HG03460 (cell line): Measurements from ENCODE around the gene MYLK.
"Not testable (repeated sequence)": the region's sequence is repeated elsewhere in the genome, so short reads cannot be mapped to it uniquely, and the experiment has no call there.

Experiments used
- ATAC-seq: cut with Tn5 transposase; IDR thresholded peaks from one replicate; pipeline ENCODE4 v1.9.1; 2021; ENCODE audit not compliant: unreplicated experiment

MYLK gene

GRCh38 chr3:123884203-123884831 is at the start of gene MYLK:
TSS of gene MYLK (minus strand) at chr3:123884332. CDS start at chr3:123793841, 90,491 bp downstream.
- ATAC-seq, result peak; percentile 81

GRCh38 chr3:123930445-123930844 is 46.3 kb upstream of the MYLK start:
- ATAC-seq, result no peak

DNA sequence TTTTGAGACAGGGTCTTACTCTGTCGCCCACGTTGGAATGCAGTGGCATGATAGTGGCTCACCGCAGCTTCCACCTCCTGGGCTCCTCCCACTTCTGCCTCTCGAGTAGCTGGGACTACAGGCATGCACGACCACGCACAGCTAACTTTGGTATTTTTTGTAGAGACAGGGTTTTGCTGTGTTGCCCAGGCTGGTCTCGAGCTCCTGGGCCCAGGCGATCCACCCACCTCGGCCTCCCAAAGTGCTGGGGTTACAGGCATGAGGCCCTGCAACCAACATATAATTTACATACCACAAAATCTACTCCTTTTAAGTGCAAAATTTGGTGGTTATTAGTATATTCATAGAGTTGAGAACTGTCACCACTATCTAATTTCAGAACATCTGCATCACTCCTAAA is 45.2 kb upstream of the MYLK start:
- no peak for ATAC-seq

DNA sequence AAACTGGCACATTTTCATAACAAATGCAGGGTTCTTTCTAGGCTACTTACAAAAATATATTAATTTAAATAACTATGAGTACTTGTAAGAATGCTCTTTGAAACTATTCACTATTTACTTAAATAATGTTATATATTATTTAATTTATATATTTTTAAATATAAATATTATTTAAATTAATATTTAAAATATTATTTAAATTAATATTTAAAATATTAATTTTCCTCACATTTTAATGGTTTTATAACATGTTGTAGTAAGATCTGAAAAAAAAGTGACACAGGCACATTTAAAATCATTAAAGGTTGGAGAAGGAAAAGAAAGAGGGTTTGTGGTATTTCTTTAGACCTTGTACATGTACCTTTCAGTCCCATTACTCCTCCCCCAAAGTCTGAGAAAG is 42.3 kb upstream of the MYLK start:
- no peak for ATAC-seq

GRCh38 chr3:123920868-123921267 is 36.7 kb upstream of the MYLK start:
- no peak for ATAC-seq

- ATAC-seq, result no peak
Measured at GRCh38 chr3:123920383-123920782, 36.3 kb upstream of the MYLK start.

DNA sequence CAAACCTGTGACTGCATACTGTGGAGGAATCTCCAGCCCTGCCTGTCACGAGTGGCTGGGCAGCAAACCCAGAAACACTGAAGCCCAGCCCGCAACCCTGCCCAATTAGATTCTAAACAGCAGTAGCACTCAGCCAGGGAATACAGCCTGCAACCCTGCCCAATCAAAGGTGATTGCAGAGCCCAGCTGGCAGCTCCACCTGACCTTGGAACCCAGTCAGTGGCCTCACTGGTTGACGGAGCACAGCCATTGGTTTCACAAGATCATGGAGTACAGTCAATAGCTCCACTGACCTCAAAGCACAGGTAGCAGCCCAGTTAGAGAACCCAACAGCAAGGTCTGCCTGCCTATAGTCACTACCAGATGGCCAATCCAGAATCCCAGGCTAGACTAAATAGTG is 35.2 kb upstream of the MYLK start:
- ATAC-seq, result no peak

GRCh38 chr3:123914829-123915228 is 30.7 kb upstream of the MYLK start:
- ATAC-seq, result no peak

GRCh38 chr3:123909785-123910184 is 25.7 kb upstream of the MYLK start:
- ATAC-seq, result peak; percentile 38

DNA sequence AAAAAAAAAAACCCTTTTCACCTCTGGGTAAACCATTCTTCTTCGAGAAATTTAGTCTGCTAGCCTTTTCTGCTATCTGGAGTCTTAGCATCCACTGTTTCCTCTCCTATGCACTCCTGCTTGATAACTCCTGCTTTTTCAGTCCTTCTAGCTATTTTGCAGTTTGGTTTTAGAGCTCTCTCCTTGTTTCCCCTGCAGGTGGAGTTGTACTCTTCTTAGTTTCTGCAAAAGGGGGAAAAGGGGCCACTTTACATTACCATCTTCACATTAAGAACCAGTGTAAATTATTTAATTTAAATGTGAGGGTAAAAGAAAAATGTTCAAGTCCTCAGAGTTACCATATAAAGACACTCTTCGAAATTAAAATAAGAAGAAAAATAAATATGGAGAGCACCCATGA is 23.6 kb upstream of the MYLK start:
- no peak for ATAC-seq

GRCh38 chr3:123899300-123899865 is 15.3 kb upstream of the MYLK start:
- ATAC-seq, result no peak

DNA sequence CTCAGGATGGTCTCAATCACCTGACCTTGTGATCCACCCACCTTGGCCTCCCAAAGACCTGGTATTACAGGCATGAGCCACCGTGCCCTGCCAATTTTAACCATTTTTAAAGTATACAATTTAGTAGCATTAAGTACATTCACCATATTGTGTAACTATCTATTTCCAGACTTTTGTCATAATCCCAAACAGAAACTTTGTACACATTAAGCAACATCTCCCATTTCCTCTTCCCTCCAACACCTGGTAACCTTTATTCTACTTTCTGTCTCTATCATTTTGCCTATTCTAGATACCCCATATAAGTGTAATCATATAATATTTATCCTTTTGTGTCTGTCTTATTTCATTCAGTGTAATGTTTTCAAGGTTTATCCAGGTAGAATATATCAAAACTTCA is 8.9 kb upstream of the MYLK start:
- no peak for ATAC-seq

DNA sequence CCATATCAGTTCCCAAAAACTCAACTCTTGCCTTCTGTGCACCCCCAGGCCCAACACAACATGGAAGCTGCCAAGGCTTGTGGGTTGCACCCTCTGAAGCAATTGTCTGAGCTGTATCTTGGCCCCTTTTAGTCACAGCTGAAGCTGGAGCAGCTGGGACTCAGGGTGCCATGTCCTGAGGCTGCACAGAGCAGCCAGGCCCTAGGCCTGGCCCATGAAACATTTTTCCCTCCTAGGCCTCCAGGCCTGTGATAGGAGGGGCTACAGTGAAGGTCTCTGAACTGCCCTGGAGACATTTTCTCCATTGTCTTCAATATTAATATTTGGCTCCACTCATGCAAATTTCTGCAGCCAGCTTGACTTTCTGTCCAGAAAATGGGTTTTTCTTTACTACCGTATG is 8.1 kb upstream of the MYLK start:
- no peak for ATAC-seq

GRCh38 chr3:123890991-123891390 is 6.9 kb upstream of the MYLK start:
- ATAC-seq, result not testable (repeated sequence)

GRCh38 chr3:123890162-123890561 is 6.0 kb upstream of the MYLK start:
- ATAC-seq, result not testable (repeated sequence)

- ATAC-seq, result no peak
Measured at GRCh38 chr3:123884993-123885392, 861 bp upstream of the MYLK start.

DNA sequence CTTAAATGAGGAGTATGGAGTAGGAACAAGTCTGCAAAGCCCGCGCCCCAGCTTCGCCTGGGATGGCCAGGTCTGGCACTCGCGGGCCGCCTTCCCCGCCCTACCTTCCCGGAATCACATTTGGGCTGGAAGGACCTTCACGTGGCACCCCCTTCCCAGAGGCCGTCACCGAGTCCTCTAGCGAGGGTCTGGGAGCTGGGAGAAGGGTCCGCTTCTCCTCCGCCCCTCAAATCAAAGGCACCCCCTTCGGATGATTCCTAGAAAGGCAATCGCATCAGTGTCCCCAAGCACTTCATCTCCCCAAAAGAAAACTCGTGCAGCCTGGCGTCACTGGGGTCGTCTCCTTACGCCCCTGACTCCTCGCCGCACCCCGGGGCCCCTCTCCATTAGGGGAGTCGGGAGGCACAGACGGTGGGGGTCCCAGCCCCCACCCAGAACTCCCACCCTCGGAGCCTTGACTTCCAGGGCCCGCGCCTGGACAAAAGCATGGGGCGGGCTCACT is 380 bp downstream of the MYLK start:
- no peak for ATAC-seq

DNA sequence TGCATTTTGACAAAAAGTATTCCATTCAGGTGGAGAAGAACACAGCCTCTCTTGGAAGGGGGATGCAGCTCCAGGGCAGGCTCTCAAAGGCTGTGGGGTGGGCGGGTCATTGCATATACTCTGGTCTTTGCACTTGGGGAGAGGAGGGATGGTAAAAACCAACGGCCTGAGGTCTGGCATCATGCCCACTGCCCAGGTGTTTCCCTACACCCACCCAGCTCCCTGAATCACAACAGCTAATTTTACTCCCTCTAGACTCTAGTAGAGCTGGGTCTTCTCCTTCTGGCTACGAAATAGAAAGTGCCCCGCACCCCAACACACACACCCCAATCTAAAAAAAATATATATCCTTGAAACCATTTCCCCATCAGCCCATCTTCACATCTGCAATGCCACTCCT is 1.0 kb downstream of the MYLK start:
- no peak for ATAC-seq

DNA sequence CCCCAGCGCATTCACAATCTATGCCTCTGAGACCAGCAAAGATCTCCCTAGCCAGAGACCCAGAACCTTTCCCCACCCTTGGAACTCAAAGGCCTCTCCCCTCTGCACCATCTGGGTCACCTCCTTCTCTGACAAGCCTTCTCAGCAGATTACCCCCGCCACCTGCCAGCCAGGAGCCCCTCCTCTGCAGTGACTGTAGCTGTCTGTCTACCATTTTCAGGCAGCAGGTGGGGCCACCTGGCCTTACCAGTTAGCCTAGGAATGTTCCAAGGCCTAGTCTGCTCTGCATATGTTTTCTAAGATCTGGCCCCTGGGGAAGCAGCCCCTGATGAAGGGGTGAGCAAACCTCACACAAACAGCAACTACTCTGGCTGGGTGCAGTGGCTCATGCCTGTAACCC is 2.4 kb downstream of the MYLK start:
- no peak for ATAC-seq

GRCh38 chr3:123880998-123881561 is 3.1 kb downstream of the MYLK start:
- no peak for ATAC-seq

DNA sequence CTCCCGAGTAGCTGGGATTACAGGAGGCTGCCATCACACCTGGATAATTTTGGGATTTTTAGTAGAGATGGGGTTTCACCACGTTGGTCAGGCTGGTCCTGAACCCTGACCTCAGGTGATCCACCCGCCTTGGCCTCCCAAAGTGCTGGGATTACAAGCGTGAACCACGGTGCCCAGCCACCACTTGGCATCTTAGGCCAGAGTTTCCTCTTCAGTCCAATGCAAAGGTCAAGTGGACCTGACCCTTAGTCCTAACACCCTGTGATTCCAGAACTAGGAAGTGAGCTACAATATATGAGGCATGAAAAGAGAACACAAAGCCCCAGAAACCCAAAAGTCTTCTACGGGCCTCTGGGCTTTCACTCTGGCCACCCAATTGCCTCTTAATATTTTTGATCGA is 5.3 kb downstream of the MYLK start:
- no peak for ATAC-seq

GRCh38 chr3:123877965-123878364 is 6.2 kb downstream of the MYLK start:
- no peak for ATAC-seq

DNA sequence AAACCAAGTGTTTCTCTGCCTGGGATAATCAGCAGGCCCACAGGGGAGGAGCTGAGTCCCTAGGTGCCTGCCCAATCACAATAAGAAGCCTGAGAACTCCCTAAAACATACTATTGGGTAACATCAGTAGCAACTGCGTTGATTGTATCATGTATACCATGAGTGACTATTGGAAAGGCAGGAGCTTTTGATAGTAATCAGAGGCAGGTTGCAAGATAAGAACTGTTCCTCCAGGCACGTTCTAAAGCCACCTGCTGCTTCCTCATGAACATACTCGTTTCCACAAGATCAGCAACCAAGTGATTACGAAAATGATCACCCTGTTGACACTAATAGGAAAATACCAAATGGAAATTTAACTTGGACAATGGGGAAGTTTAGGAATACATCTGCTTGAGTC is 6.7 kb downstream of the MYLK start:
- ATAC-seq, result no peak
